ENCODE data around the gene ZCCHC17. TPM values are rescaled to one million over a fixed set of nuclear protein-coding genes. Genes with fewer than 3 reads are reported as not detected.

Gene ZCCHC17
- total and polyA plus RNA-seq, 2 donors (not counting 1 experiment from before 2014, with no cell fraction given) = 14.1 to 20.3 TPM

DNA sequence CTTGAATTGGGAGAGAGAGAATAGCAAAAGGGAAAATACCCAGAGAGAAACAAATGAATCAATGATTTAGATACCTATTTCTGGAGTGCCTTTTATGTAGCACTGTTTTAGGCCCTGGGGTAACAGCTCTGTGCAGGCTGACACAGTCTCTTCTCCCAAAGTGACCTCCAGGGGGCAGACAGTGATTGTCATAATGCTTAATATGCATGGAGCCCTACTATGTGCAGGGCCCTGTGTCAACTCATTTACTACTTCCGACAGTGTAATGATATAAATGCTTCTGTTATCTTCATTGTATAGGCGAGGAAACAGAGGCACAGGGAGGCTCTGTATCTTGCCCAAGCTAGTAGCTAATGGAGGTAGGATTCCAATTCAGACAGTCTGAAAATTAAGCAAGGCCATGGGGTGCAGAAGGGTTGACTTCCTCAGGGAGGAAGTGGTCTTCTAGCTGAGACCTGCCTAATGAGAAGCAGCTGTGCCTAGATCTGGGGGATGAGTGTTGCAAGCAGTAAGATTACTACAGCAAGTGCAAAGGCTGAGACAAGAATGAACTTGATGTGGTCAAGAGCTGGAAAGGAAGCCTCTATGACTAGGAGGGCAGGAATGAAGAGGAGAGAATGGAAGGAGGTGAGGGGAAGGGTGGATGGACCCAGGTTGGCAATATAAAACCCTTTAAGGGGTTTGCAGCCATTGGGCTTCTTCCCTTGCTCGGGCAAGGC, 100.0 kb downstream of the ZCCHC17 start:
- Mint-ChIP-seq H3K4me1 (peaks cover 13% of the 10 kb centered on the region), H3K27me3 (no peaks in the 10 kb centered on the region), H3K27ac (no peak overlapping the region), H3K9me3 (ENCODE audit: insufficient read depth) (no peaks in the 10 kb centered on the region), H3K4me3 (peak overlapping the region; percentile 9)
- Histone ChIP-seq H3K27me3 (replicated peaks in 1 of 4; ENCODE audit: control extremely low read depth in 1 of 4, control insufficient read depth in 3 of 4, insufficient read depth in 4 of 4, low read length in 3 of 4) (no peaks in the 10 kb centered on the region), H2AFZ (ENCODE audit: insufficient read depth, low read depth, low read length, poor library complexity, severe bottlenecking) (no peak overlapping the region), H4K20me1 (ENCODE audit: control insufficient read depth, insufficient read depth, low read length, poor library complexity, severe bottlenecking) (no peaks in the 10 kb centered on the region), H3K9ac (ENCODE audit: low read length) (no peak overlapping the region), H3K4me1 (ENCODE audit: control insufficient read depth in 2 of 2, insufficient read depth in 2 of 2, low read length in 2 of 2) (peaks cover 8 to 13% of the 10 kb centered on the region in 2 donors), H3K27ac (ENCODE audit: low read length in 2 of 2) (no peak overlapping the region), H3K4me2 (replicated peaks; ENCODE audit: low read depth, low read length, poor library complexity, severe bottlenecking) (no peak overlapping the region), H3K4me3 (ENCODE audit: control extremely low read depth in 1 of 5, extremely low read depth in 1 of 5, insufficient read depth in 1 of 5, low read depth in 2 of 5, low read length in 4 of 5) (no peak overlapping the region), H3K36me3 (replicated peaks in 1 of 2; ENCODE audit: control extremely low read depth in 1 of 2, control insufficient read depth in 1 of 2, extremely low read depth in 1 of 2, insufficient read depth in 2 of 2, low read length in 1 of 2) (no peaks in the 10 kb centered on the region), H3K79me2 (ENCODE audit: control insufficient read depth, insufficient read depth, low read length) (no peaks in the 10 kb centered on the region), H3K9me3 (ENCODE audit: control extremely low read depth in 1 of 3, control insufficient read depth in 2 of 3, insufficient read depth in 1 of 3, low read length in 2 of 3) (no peaks in the 10 kb centered on the region)
- no peak for ATAC-seq (ENCODE audit: low read depth)
- WGBS (ENCODE audit: insufficient coverage) = 80% methylated on average over 1 of the region's 3 CpGs
- TF ChIP-seq EZH2 (IDR thresholded peaks at IDR 0.05; ENCODE audit: borderline replicate concordance, insufficient read depth, low read depth, low read length, poor library complexity, severe bottlenecking) = no peak
- TF ChIP-seq, protein P1, sequence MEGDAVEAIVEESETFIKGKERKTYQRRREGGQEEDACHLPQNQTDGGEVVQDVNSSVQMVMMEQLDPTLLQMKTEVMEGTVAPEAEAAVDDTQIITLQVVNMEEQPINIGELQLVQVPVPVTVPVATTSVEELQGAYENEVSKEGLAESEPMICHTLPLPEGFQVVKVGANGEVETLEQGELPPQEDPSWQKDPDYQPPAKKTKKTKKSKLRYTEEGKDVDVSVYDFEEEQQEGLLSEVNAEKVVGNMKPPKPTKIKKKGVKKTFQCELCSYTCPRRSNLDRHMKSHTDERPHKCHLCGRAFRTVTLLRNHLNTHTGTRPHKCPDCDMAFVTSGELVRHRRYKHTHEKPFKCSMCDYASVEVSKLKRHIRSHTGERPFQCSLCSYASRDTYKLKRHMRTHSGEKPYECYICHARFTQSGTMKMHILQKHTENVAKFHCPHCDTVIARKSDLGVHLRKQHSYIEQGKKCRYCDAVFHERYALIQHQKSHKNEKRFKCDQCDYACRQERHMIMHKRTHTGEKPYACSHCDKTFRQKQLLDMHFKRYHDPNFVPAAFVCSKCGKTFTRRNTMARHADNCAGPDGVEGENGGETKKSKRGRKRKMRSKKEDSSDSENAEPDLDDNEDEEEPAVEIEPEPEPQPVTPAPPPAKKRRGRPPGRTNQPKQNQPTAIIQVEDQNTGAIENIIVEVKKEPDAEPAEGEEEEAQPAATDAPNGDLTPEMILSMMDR (IDR thresholded peaks at IDR 0.05) = peak; percentile 19
- no peak for DNase-seq
- CTCF ChIA-PET = interaction anchor here (0.6 to 5.7 kb wide), 6 partner anchors 12 to 399 kb away, joined by 6 to 133 read pairs (median 24); no protein-coding TSS in a partner anchor
- intact Hi-C loops (cut with micrococcal nuclease) = no loop called here
- POLR2A ChIA-PET = interaction anchor here (0.6 kb wide), 1 partner anchor 124 kb away, joined by 4 read pairs; no protein-coding TSS in a partner anchor

All from B cell (primary cell).